Measurements from ENCODE around the gene KRT86.
"Not testable (repeated sequence)": the region's sequence is repeated elsewhere in the genome, so short reads cannot be mapped to it uniquely, and the experiment has no call there.

Gene KRT86

DNA sequence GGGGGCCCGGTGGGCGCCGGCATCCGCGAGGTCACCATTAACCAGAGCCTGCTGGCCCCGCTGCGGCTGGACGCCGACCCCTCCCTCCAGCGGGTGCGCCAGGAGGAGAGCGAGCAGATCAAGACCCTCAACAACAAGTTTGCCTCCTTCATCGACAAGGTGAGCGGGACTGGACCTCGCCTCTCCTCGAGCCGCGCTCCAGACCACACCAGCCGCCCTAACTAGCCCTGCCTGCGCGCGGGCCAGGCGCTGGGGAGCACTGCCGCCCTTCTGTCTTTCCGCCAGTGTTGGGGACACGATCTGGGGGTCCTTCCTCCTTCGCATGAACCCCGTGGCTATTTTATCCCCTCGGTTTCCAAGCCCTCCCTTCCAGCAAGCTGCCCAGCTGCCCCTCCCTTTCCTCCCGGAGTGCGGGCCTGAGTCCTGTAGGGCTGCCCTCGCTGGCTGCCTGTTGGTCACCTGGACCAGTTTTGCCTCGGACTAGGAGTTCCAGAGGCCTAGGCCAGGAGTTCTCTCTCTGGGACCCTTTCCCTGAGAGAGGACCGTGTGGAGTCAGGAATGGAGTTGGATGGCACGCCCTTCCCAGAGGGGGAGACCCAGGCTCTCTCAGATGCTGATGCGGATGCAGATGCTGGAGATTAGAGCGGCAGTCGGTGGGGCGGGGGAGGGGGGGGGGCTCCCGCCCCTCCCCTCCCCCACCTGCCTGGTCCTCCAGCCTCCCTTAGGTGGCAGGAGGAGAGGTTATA is 40.8 kb upstream of the KRT86 start:
- H3K36me3 ChIP-seq (ENCODE audit: control insufficient read depth, insufficient read depth, low read length), result no peaks in the 10 kb centered on the region
- peaks cover 24% of the 10 kb centered on the region for H3K27me3 ChIP-seq (ENCODE audit: control insufficient read depth, insufficient read depth, low read length)
- peak overlapping the region; percentile 12 for H3K9ac ChIP-seq (ENCODE audit: low read length)
- H3K4me3 ChIP-seq (ENCODE audit: low read length), result no peak overlapping the region
- no peaks in the 10 kb centered on the region for H3K9me3 ChIP-seq (ENCODE audit: control insufficient read depth, low read length)
- H3K4me1 ChIP-seq (ENCODE audit: control insufficient read depth, insufficient read depth, low read length), result peaks cover 68% of the 10 kb centered on the region

DNA sequence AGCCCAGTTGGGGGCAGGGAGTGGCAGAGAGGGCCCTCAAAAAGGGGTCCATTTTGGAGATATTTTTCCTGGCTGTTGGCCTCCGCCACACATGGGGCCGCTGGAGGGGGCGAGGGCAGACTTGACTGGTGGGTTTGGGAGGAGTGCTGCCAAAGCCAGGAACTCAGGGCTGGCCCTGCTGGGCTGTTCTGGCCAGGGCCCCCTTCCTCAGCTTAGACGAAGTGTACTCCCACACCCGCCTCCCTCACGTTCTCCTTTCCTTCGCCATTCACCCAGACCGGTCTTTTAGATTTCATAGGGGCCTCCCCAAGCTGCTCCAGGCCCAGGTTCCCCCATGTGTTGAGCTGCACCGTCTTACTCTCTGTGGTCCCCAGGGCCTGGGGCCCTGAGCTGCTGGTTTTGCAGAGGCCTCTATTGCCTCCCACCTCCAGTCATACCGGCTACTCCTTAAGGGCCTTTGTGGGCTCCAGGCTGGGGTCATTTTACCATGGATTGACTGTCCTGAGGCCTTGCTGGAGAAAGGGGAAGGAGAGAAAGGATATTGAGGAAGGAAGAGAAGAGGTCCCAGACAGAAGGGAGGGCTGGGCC is 40.1 kb upstream of the KRT86 start:
- Histone ChIP-seq H3K4me3 (ENCODE audit: low read length) (no peak overlapping the region), H3K9me3 (ENCODE audit: control insufficient read depth, low read length) (no peaks in the 10 kb centered on the region), H3K4me1 (ENCODE audit: control insufficient read depth, insufficient read depth, low read length) (peaks cover 71% of the 10 kb centered on the region), H3K9ac (ENCODE audit: low read length) (no peak overlapping the region), H3K36me3 (ENCODE audit: control insufficient read depth, insufficient read depth, low read length) (no peaks in the 10 kb centered on the region), H3K27me3 (ENCODE audit: control insufficient read depth, insufficient read depth, low read length) (peaks cover 24% of the 10 kb centered on the region)

DNA sequence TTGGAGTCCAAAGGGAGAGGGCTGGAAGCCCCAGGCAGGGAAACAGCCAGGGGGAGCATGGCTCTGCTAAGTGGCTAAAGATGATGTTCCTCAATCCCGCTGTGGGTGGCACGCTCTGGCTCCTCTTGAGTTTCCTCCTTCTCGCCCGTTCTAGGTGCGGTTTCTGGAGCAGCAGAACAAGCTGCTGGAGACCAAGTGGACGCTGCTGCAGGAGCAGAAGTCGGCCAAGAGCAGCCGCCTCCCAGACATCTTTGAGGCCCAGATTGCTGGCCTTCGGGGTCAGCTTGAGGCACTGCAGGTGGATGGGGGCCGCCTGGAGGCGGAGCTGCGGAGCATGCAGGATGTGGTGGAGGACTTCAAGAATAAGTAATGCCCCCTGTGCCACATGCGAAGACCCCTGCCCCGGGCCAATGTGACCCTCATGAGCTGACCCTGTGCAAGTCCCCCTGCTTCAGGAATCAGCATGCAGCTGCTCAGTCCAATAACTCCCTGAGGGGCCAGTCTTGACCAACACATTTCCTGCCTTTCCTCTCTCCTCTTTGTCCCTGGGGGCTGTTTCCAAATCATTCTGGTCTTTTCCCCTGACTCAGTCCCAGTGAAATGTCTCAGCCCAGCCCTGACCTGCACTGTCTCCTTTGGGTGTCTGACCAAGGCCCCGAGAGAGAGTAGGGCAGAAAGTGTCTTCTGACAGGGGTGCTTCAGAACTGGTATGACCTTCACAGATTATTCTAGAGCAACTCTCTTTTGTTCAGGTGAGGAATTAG is 39.3 kb upstream of the KRT86 start:
- Histone ChIP-seq H3K9ac (ENCODE audit: low read length) (peak overlapping the region; percentile 4), H3K36me3 (ENCODE audit: control insufficient read depth, insufficient read depth, low read length) (no peaks in the 10 kb centered on the region), H3K4me3 (ENCODE audit: low read length) (no peak overlapping the region), H3K9me3 (ENCODE audit: control insufficient read depth, low read length) (no peaks in the 10 kb centered on the region), H3K27me3 (ENCODE audit: control insufficient read depth, insufficient read depth, low read length) (peaks cover 24% of the 10 kb centered on the region), H3K4me1 (ENCODE audit: control insufficient read depth, insufficient read depth, low read length) (peaks cover 77% of the 10 kb centered on the region)

DNA sequence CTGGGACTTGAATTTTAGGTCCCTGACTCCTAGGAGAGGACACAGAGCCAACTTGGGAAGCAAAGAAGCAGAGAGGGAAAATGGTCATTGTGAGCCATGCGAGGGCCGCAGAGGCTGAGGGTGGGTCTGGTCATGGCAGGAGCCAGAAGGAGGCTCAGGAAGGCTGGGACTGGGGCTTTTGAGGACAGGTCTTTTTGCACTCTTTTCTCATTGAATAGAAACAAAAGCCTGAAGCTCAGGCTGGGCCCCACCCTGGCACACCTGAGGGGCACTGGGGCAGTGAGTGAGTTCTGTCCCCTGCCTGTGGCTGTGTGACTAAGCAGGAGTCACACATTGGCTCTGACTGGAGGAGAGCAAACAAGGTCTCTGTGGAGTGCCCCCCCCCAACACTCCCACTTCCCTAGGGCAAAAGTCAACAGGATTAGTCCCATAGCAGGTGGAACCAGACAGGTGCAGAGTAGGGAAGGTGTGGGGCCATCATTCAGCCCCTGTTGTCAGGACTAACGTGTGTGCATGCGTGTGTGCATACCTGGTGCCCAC is 38.6 kb upstream of the KRT86 start:
- Histone ChIP-seq H3K9ac (ENCODE audit: low read length) (peak overlapping the region; percentile 4), H3K27me3 (ENCODE audit: control insufficient read depth, insufficient read depth, low read length) (peaks cover 19% of the 10 kb centered on the region), H3K36me3 (ENCODE audit: control insufficient read depth, insufficient read depth, low read length) (no peaks in the 10 kb centered on the region), H3K4me1 (ENCODE audit: control insufficient read depth, insufficient read depth, low read length) (peaks cover 71% of the 10 kb centered on the region), H3K4me3 (ENCODE audit: low read length) (no peak overlapping the region), H3K9me3 (ENCODE audit: control insufficient read depth, low read length) (no peaks in the 10 kb centered on the region)

DNA sequence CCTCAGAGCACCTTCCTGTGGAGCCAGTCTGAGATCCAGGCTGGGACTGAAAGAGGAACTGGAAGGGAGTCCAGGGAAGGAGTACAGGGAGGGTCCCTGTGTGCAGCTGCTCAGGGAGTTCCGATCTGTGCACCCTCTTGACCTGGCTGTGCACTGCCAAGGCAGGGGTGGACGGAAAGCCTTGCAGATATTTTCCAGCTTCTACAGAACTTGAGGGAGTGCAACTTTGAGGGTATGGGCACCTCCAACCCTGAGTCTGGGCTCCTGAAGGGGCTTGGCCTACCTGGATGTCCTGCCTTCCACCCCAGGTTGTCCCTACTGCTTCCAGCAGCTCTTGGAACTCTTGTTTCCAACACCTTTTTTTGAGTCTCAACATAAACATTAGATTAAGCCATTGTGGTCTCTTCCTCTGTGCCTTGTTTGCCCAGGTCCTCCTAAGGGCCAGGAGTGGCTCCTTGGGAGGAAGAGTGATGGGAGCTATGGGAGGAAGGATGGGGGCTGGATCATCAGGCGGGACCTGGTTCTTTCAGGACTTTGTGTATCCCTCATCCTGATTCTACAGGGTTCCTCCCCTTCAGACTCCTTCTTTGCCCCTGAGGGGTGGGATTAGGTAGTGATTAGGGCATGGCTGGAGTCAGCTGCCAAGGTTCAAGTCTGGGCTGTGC is 37.9 kb upstream of the KRT86 start:
- Histone ChIP-seq H3K9ac (ENCODE audit: low read length) (no peak overlapping the region), H3K9me3 (ENCODE audit: control insufficient read depth, low read length) (no peaks in the 10 kb centered on the region), H3K27me3 (ENCODE audit: control insufficient read depth, insufficient read depth, low read length) (peaks cover 18% of the 10 kb centered on the region), H3K4me1 (ENCODE audit: control insufficient read depth, insufficient read depth, low read length) (peaks cover 65% of the 10 kb centered on the region), H3K4me3 (ENCODE audit: low read length) (no peak overlapping the region), H3K36me3 (ENCODE audit: control insufficient read depth, insufficient read depth, low read length) (no peaks in the 10 kb centered on the region)

DNA sequence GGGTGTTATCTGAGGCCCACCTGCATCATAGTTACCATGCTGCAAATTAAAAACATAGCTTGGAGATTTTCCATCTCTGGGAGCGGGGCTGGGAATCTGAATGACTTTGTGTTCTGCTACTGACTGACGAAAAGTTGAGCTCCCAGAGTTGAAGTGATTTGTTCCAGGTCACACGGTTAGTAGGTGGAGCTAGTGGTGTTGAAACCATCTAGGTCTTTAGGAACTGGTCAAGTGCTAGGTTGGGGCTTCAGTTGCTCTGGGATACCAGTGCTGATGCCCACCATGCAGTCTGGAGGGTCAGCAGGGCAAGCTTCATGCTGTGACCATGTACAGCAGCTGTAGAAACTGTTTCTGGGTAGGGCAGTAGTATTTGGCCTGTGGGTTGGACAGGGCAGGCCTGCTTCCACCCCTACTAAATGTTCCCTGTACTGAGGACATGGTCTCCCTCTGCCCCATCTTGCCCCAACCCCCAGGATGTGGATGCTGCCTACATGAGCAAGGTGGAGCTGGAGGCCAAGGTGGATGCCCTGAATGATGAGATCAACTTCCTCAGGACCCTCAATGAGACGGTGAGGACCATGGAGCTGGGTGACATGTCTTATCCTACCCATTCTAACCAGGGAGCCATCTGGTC is 36.1 kb upstream of the KRT86 start:
- Histone ChIP-seq H3K4me3 (ENCODE audit: low read length) (no peak overlapping the region), H3K36me3 (ENCODE audit: control insufficient read depth, insufficient read depth, low read length) (no peaks in the 10 kb centered on the region), H3K9ac (ENCODE audit: low read length) (no peak overlapping the region), H3K27me3 (ENCODE audit: control insufficient read depth, insufficient read depth, low read length) (peaks cover under 1% of the 10 kb centered on the region), H3K4me1 (ENCODE audit: control insufficient read depth, insufficient read depth, low read length) (peaks cover 54% of the 10 kb centered on the region), H3K9me3 (ENCODE audit: control insufficient read depth, low read length) (no peaks in the 10 kb centered on the region)

DNA sequence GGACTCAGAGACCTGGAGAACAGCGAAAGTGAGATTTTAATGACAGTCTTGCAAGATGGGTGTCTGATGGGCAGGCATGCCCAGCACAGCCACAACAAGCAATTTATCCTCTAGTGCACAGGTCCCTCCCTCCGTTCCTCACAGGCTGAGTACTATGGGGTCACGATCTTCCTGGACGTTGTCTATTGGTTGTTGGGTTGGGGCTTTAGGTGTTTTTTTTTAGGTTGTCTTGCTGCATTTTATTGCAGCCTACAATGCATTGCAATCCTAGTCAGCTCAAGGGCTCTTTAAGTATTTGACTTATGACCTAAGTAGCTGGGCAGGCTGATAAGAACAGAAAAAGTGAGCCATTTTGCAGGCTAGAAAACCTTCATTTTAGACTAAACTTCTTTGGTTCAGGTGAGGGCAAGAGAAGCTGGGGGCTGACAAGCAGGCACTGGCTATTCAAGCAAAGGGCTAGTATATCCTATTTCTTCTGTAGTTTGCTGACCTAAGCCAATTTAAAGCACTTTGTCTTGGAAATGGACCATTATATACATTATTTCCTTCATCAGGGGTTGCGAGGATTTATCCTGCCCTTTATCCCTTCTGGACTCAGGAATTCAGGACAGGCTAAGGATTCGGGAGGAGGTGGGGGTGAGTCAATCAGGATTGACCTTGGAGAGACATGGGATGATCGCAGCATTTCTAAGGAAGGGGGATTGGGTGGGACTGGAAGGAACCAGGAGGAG is 35.4 kb upstream of the KRT86 start:
- Histone ChIP-seq H3K9me3 (ENCODE audit: control insufficient read depth, low read length) (no peaks in the 10 kb centered on the region), H3K36me3 (ENCODE audit: control insufficient read depth, insufficient read depth, low read length) (no peaks in the 10 kb centered on the region), H3K4me1 (ENCODE audit: control insufficient read depth, insufficient read depth, low read length) (peaks cover 54% of the 10 kb centered on the region), H3K4me3 (ENCODE audit: low read length) (no peak overlapping the region), H3K27me3 (ENCODE audit: control insufficient read depth, insufficient read depth, low read length) (no peaks in the 10 kb centered on the region), H3K9ac (ENCODE audit: low read length) (no peak overlapping the region)

DNA sequence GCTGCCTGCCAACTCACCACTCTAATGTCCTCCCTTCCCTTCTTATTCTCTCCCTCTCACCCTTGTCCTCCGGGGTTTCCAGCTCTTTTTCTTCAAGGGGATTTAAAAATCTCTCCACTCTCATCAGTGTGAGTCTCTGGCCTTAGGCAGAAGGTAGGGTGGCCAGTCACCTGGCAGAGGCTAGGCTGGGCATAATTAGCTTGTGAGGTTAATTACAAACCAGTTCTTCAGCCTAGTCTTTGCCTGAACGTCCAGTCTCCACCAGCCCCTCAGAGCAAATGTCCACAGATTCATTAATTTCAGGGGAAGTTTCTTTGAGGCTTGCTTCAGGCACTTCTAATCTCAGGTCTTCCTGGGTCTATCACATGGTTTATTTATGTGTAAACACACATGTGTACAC is 34.7 kb upstream of the KRT86 start:
- Histone ChIP-seq H3K27me3 (ENCODE audit: control insufficient read depth, insufficient read depth, low read length) (no peaks in the 10 kb centered on the region), H3K4me1 (ENCODE audit: control insufficient read depth, insufficient read depth, low read length) (peaks cover 55% of the 10 kb centered on the region), H3K4me3 (ENCODE audit: low read length) (no peak overlapping the region), H3K9ac (ENCODE audit: low read length) (no peak overlapping the region), H3K9me3 (ENCODE audit: control insufficient read depth, low read length) (no peaks in the 10 kb centered on the region), H3K36me3 (ENCODE audit: control insufficient read depth, insufficient read depth, low read length) (no peaks in the 10 kb centered on the region)

DNA sequence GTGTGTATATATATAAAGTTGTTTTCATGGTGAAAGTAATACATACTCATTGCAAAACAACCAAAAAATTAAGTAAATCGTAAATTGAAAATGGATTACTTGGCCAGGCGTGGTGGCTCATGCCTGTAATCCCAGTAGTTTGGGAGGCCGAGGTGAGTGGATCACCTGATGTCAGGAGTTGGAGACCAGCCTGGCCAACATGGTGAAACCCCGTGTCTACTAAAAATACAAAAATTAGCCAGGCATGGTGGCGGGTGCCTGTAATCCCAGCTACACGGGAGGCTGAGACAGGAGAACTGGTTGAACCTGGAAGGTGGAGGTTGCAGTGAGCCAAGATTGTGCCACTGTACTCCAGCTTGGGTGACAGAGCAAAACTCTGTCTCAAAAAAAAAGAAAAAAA is 34.2 kb upstream of the KRT86 start:
- not testable (repeated sequence) for H3K27me3 ChIP-seq (ENCODE audit: control insufficient read depth, insufficient read depth, low read length); H3K36me3 ChIP-seq (ENCODE audit: control insufficient read depth, insufficient read depth, low read length); H3K9me3 ChIP-seq (ENCODE audit: control insufficient read depth, low read length); H3K4me3 ChIP-seq (ENCODE audit: low read length); H3K9ac ChIP-seq (ENCODE audit: low read length)
- H3K4me1 ChIP-seq (ENCODE audit: control insufficient read depth, insufficient read depth, low read length), result peaks cover 54% of the 10 kb centered on the region

DNA sequence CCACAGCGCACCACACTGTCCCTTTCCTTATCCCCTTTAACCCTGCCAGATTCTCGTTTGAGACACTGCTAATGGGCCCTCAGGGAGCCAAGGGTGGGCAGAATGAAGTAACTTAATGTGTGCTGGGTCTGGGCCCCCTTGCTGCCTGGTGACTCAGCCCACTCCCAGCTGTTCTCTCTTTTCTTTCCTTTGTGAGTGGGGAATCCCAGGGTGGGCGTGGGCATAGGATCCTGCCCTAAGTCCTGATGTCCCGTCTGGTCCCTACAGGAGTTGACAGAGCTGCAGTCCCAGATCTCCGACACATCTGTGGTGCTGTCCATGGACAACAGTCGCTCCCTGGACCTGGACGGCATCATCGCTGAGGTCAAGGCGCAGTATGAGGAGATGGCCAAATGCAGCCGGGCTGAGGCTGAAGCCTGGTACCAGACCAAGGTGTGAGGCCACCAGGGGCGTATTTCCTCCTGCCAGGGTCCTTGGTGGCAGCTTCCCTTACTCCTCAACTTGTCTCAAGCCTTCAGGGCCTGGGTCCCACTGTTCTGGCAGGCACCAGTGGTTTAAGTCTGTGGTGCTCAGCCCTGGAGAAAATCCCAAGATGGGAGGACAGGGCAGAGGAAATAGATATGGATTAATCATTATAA is 33.1 kb upstream of the KRT86 start:
- Histone ChIP-seq H3K9ac (ENCODE audit: low read length) (no peak overlapping the region), H3K4me3 (ENCODE audit: low read length) (no peak overlapping the region), H3K9me3 (ENCODE audit: control insufficient read depth, low read length) (no peaks in the 10 kb centered on the region), H3K4me1 (ENCODE audit: control insufficient read depth, insufficient read depth, low read length) (peaks cover 54% of the 10 kb centered on the region), H3K27me3 (ENCODE audit: control insufficient read depth, insufficient read depth, low read length) (no peaks in the 10 kb centered on the region), H3K36me3 (ENCODE audit: control insufficient read depth, insufficient read depth, low read length) (no peaks in the 10 kb centered on the region)

Measured in mucosa of stomach (tissue), 1 donor.